Stimulated activated CD4-positive, alpha-beta T cell treated with anti-CD3 and anti-CD28 coated beads, Interleukin-15, amount 100 ng/mL, for 24 hours (primary cell): ENCODE data around the gene ANKRD23.
"Not testable (repeated sequence)": the region's sequence is repeated elsewhere in the genome, so short reads cannot be mapped to it uniquely, and the experiment has no call there.

Experiments used
- DNase-seq: peaks from one replicate; pipeline ENCODE4 v3.0.0-alpha.2; 2020

Gene ANKRD23

GRCh38 chr2:96863056-96863455, 19.2 kb upstream of the ANKRD23 start:
- DNase-seq, result not testable (repeated sequence)

- DNase-seq, result no peak
These were observed 17.3 kb upstream of the ANKRD23 start for GRCh38 chr2:96861074-96861473.

- peak; percentile 65 for DNase-seq
These were observed 16.5 kb upstream of the ANKRD23 start for GRCh38 chr2:96860065-96861029.

- DNase-seq, result no peak
These were observed 15.9 kb upstream of the ANKRD23 start for GRCh38 chr2:96859681-96860064.

- DNase-seq, result no peak
These were observed 15.4 kb upstream of the ANKRD23 start for GRCh38 chr2:96859099-96859649.

GRCh38 chr2:96857667-96858372, 14.0 kb upstream of the ANKRD23 start, which contains the start of gene ANKRD39:
TSS of gene ANKRD39 (minus strand) at chr2:96858016. CDS start at chr2:96857987, 29 bp downstream.
- peak; percentile 98 for DNase-seq

- peak; percentile 64 for DNase-seq
These were observed 13.2 kb upstream of the ANKRD23 start for GRCh38 chr2:96856776-96857666.

GRCh38 chr2:96853321-96853720, 9.5 kb upstream of the ANKRD23 start:
- DNase-seq, result no peak

- DNase-seq, result no peak
These were observed 8.8 kb upstream of the ANKRD23 start for GRCh38 chr2:96852667-96853066.

- DNase-seq, result no peak
These were observed 4.4 kb upstream of the ANKRD23 start for GRCh38 chr2:96848264-96848663.

- DNase-seq, result no peak
These were observed 3.8 kb upstream of the ANKRD23 start for GRCh38 chr2:96847586-96847985.

GRCh38 chr2:96846825-96847224, 3.0 kb upstream of the ANKRD23 start:
- DNase-seq, result no peak

GRCh38 chr2:96844405-96844808, 586 bp upstream of the ANKRD23 start:
- no peak for DNase-seq

- no peak for DNase-seq
These were observed 1.2 kb downstream of the ANKRD23 start for GRCh38 chr2:96842600-96842999.

GRCh38 chr2:96841701-96842495, 1.9 kb downstream of the ANKRD23 start:
- no peak for DNase-seq

- no peak for DNase-seq
These were observed 3.7 kb downstream of the ANKRD23 start for GRCh38 chr2:96839875-96840850.

GRCh38 chr2:96839293-96839874, 4.4 kb downstream of the ANKRD23 start:
- peak; percentile 92 for DNase-seq

GRCh38 chr2:96838345-96839292, 5.2 kb downstream of the ANKRD23 start:
- no peak for DNase-seq

- no peak for DNase-seq
These were observed 6.2 kb downstream of the ANKRD23 start for GRCh38 chr2:96837575-96837974.
